ENCODE data around the gene PGAM5.

Gene PGAM5

GRCh38 chr12:132710405-132711079 lies at the start of gene PGAM5:
Gene PGAM5, plus strand, starts transcription at chr12:132710842. Its CDS starts 35 bp downstream, at chr12:132710877.
- DNase-seq, result peak; percentile 90 to 93

DNA sequence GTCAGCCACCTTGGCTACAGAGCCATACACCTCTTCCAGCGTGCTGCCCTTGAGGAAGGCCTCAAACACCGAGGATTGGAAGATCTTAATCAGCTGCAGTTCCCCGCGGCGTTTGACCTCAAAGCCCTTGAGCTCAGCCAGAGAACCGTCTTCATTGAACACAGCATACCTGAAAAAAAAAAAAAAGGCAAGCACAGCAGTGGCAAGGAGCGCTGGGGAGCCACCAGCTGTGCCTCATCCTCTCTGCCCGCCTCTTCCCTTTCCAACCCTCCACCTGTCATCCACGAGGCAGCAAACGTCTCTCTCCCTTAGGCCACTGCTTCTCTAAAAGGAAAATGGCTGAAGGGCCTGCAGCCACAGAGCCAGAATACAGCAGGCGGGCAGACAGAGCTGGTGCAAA lies 49.6 kb upstream of the PGAM5 start:
- DNase-seq, result no peak

- DNase-seq, result no peak
Observed at GRCh38 chr12:132661972-132662371, 48.7 kb upstream of the PGAM5 start.

- no peak for DNase-seq
Observed at GRCh38 chr12:132662901-132663755, 47.5 kb upstream of the PGAM5 start.

DNA sequence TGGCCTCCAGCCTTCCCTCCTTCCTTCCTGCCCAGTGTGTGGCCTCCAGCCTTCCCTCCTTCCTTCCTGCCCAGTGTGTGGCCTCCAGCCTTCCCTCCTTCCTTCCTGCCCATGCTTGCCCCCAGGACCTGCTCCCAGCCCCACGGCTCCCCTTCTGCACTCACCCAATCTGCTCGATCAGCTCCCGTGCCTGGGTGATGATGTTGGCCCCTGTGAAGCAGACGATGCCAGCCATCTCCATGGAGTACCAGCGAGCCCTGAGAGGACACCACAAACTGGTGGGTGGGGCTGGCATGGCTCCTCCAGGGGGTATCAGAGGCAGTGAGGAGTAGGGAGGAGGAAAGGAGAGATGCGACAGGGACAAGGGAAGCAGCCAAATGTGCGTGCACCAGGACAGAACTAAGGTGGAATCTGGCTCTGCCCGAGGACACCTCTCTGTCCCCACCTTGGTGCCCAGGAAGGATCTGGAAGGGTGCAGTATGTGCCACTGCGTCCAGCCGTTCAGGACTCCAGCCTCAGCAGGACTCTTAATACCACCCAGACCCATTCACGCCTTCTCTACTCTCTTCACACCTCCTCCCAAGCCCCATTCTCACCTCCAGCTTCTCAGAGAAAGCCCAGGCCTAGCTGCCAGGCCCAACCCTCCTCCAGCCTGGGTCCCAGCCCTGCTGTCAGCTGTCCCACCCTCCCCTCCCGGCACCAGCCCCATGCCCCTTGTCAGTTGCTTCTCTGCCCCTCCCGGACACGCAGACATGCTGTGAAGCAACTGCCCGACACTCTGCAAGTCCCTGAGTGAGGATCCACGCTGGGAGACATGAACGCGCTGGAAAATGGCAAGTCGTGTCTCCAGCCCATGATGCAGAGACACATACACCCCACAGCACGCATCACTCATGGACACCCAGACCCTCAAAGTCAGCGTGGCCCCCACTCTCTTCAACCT lies 46.2 kb upstream of the PGAM5 start:
- no peak for DNase-seq

DNA sequence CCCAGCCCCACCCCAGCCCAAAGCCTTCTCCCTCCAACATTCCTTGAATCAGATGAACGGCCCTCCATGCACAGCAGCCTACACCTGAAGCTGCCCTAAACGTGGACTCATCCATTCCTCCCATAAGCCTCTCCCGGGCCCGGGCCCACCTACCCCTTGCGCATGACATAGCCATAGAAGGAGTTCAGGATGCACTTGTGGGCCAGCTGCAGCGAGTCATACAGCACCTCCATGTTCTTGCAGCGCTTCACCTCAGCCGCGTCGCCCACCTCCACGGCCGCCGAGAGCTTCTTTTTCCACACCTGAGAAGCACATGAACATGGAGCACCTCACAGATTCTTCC lies 45.5 kb upstream of the PGAM5 start:
- no peak for DNase-seq

- DNase-seq, result no peak
Observed at GRCh38 chr12:132665794-132666193, 44.8 kb upstream of the PGAM5 start.

DNA sequence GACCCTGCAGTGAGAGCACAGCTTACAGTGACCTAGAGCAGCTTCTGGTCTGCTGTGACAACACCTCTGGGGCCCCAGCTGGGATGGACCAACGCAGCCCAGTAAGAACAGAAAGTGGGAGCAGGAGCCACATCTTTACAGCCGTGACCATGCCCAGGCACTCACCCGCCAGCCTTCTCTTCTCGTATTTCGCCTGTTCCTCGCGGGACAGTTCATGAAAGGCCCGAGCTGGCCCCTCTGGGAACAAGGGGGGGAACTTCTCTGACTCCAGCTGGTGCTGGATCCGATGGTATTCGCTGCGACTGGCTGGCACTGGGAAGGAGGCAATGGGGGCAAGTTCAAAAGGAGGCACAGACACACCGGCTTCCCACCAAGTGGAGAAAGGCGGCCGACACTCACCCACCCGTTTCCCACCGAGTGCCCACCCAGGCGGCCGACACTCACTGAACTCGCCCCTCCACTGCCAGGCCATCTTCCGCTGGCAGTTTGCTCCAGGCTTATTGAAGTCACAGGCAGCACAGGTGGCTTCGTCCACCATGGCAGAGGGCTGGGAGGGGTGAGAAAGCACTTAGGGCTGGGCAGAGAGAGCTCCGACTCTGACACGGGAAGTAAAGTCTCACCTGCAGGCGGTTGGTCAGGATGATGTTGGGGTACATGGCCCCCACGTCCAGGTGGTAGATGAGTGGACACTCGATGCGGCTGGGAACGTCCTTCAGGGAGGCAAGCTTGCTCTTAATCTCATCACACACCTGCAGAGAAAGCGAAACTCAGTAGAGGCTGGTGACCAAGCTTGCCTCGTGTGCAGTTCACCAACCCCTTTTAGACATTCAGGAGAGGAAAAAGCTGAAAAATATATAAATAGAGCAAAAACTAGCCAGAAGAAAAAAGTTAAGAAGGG lies 42.2 kb upstream of the PGAM5 start:
- DNase-seq, result no peak

DNA sequence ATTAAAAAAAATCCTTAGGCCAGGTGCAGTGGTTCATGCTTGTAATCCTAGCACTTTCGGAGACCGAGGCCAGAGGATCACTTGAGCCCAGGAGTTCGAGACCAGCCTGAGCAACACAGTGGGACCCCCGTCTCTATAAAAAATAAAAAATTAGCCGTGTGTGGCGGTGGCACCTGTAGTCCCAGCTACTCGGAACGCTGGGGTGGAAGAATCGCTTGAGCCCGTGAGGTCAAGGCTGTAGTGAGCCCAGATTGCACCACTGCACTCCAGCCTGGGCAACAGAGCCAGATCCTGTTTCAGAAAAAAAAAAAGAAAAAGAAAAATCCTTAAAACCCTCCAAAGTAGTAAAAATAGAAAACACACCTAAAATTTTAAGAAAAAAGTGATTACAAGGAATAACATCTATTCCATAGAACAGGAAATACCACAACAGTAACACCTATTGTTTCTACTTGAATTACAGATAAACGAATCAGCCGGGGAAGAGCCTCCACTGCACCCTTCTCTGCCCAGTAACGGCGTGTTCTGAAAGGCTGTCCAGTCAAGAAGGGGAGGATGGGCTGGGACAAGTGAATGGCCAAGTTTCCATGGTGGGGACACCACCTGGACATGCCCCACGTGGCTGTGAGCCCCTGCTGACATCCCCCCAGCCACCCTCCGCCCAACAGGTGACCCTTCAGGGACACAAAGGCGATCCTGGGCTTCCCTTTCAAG lies 41.3 kb upstream of the PGAM5 start:
- no peak for DNase-seq

GRCh38 chr12:132672116-132672515 lies 38.5 kb upstream of the PGAM5 start:
- no peak for DNase-seq

DNA sequence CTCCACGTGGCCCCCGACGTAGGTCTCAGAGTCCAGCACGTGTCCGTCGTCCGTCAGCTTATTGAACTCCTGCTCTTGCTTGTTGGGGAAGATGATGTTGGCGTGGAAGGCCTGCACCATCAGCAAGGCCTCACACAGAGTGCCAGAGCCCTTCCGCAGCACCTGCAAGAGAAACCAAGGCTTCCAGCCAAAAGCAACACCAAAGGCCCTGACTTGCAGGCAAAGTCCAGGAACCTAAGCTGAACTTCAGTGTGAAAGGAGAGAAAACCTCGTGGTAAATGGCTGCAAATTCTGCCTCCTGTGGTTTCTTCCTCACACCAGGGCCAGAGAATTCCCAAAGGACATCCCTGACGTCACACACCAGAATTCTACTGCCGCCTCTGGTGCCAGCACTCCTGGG lies 38.0 kb upstream of the PGAM5 start:
- no peak for DNase-seq

DNA sequence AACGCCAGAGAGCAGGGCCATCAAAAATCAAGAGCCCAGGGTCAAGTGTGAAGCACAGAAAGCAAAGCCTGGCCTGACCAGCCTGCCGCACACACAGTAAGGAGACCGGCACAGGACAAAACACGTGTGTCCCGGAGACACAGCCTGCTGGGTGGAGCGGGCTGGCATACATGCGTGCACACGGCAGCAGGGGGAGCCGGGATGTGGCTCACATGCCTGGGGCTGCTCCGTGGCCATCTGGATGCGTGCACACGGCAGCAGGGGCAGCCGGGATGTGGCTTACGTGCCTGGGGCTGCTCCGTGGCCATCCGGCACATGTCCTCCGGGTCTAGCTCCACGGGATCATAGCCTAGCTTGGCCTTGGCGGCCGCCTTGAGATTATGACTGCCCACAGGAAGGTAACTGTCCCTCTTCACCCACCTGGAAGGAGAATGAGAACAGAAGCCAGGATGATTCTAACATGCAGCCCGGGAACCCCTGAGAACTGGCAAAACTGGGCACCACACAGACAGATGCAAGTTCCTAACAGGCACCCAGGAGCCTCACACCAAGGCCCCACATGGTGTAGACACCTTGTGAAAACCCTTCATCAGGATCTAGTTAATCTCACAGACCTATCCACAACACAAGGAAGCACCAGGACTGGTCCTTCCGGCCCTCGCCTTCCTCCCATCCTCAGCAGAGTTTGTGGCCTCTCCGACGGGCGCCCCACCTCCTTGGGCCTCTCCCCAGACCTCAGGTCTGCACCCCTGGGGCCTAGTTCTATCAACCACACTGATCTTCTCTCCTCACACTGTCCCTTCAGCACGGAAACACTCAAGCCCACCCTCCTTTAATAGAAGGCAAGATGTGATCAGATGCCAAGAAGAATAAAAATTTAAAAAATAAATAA lies 37.1 kb upstream of the PGAM5 start:
- no peak for DNase-seq

- DNase-seq, result no peak
Observed at GRCh38 chr12:132674561-132674960, 36.1 kb upstream of the PGAM5 start.

DNA sequence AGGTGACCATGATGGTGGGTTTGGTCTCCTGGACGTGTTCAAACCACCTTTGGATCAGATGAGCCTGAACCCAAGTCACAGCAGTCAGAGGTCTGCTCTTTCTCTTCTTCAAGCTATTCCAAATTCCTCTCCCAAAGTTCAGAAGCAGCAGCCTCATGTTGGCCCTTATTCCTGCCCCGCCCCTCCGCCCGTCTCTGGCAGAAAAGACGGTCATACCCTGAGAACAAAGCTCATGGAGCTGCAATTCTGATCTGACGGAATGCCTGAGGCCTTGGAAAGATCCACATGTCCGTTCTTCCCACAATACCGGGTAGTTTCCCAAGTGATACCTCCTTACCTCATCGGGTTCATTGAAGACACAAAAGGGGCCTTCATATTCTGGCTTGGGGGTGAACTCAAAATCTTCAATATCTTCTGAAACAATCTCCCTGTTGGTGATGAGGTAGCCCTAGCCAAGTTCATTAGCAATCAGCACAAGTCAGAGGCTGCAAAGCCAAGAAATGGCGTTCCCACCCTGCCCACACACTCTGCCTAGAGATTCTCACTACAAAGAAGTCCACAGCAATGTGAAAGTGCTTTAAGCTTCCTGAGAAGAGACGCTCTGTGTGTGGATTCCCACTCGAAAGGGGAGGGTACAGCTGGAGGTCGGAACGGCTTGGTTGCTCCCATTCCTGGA lies 34.7 kb upstream of the PGAM5 start:
- no peak for DNase-seq

GRCh38 chr12:132677492-132677891 lies 33.1 kb upstream of the PGAM5 start:
- DNase-seq, result no peak

GRCh38 chr12:132685400-132685799 lies 25.2 kb upstream of the PGAM5 start:
- DNase-seq, result no peak

GRCh38 chr12:132686825-132687210 lies 23.8 kb upstream of the PGAM5 start:
- no peak for DNase-seq

DNA sequence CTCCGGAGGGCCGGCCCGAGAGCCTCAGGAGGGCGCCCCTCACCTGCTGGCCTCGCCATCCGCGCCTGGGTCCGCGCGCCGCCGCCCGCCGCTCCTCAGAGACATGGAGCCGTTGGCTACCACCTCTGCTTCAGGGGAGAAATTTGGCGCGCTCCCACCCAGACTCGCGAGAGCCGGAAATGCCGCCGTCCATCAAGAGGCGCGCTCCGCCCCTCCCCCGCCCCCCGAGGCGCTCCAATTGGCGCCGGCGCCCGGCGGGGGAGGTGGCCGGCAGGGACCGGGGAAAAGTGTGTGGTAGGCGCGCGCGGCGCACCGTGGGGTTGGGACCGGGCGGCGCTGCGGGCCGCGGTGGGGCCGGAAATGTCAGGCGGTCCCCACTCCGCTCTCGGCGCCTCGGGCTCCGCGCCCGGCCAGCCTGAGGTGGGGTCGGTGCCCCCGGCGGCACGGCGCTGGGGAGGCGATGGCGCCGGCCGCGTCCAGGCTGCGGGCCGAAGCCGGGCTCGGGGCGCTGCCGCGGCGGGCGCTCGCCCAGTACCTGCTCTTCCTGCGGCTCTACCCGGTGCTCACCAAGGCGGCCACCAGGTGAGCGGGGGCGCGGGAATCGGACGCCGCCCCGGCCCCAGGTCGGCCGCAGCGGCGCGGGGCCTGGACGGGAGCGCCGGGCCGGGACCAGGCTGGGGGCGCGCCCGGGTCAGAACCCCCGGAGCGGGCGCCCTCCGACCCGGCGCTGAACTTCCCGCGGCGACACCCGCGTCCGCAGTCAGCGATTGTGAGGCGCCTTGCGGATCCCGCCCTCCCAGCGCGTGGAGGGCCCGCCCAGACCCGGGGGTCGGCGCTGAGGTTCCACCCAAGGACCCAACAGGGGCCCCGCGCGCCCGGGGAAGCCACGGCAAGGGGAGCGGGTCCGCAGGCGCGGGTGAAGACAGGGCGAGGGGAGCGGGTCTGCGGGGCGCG lies 23.2 kb upstream of the PGAM5 start, which contains the start of the genes POLE and PXMP2:
TSS of gene POLE (minus strand) at position 132 of the 954 bp plus-strand sequence. CDS start at position 105, 27 bp downstream.
TSS of gene PXMP2 (plus strand) at position 377 of the 954 bp plus-strand sequence. CDS start at position 461, 84 bp downstream.
- DNase-seq, result peak; percentile 96 to 98
